ENCODE results near the gene NCOA6. TPM values are rescaled to one million over a fixed set of nuclear protein-coding genes. Genes with fewer than 3 reads are reported as not detected.

The NCOA6 gene
- total RNA-seq, 1 donor from 2014 or later = 79.5 TPM

DNA sequence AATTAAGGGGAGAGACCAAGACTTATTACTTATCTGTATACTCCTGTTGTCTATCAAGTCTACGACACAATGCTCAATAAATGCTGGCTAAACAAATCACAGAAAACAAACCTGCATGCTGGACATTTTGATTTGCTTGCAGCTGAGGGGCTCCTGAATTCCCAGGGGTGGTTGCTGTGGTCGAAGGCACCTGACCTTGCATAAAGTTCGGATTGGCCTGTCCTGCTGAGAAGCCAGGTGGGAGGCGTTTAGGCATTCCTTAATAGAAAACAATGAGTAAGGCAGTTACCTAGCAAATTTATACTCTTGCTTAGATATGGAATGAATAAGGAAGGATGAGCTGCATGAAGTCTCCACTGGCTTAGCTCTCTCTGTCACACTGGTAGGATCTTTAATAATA, 70.8 kb downstream of the NCOA6 start:
- Mint-ChIP-seq H3K4me3 (no peak overlapping the region), H3K4me1 (no peaks in the 10 kb centered on the region), H3K27ac (ENCODE audit: unreplicated experiment) (no peak overlapping the region), H3K36me3 (ENCODE audit: low read depth) (peaks cover 24% of the 10 kb centered on the region), H3K9me3 (no peaks in the 10 kb centered on the region), H3K27me3 (ENCODE audit: low read depth) (no peaks in the 10 kb centered on the region)
- TF ChIP-seq, protein P1, sequence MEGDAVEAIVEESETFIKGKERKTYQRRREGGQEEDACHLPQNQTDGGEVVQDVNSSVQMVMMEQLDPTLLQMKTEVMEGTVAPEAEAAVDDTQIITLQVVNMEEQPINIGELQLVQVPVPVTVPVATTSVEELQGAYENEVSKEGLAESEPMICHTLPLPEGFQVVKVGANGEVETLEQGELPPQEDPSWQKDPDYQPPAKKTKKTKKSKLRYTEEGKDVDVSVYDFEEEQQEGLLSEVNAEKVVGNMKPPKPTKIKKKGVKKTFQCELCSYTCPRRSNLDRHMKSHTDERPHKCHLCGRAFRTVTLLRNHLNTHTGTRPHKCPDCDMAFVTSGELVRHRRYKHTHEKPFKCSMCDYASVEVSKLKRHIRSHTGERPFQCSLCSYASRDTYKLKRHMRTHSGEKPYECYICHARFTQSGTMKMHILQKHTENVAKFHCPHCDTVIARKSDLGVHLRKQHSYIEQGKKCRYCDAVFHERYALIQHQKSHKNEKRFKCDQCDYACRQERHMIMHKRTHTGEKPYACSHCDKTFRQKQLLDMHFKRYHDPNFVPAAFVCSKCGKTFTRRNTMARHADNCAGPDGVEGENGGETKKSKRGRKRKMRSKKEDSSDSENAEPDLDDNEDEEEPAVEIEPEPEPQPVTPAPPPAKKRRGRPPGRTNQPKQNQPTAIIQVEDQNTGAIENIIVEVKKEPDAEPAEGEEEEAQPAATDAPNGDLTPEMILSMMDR (conservative IDR thresholded peaks at IDR 0.05) = no peak
- DNase-seq (ENCODE audit: low read depth, low spot score) = no peak

DNA sequence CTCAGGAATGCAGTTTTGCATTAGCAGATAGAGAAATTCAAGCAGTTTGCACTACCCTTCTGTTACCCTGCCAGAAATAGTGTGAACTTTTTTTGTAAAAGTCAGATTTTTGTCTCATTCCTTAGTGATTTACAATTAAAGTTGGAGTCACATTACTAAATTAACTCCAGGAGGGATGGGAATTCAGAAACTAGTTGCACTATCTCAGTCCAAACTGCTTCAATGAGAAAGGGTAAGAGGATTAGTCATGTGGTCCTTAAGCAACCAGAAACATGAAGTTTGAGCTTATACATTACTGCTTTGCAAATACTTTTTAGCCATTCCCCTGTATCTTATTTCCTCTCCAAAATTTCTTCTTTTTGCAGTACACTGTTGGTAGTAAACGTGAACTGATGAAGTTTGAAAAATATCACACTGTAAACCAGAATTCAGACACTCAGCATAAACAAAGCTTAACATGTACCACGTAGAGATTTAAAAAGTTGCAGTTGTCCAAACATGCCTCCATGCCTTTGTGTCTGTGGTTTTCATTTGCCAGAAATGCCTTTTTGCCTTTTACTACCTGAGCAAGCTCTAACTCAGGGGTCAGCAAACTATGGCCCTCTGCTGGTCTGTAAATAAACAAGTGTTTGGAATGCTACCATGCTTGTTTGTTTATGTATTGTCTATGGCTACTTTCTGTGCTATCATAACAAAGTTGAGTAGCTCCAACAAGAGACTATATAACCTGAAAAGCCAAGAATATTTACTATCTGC, 71.6 kb downstream of the NCOA6 start:
- Mint-ChIP-seq H3K4me1 (no peaks in the 10 kb centered on the region), H3K4me3 (no peak overlapping the region), H3K27ac (ENCODE audit: unreplicated experiment) (no peak overlapping the region), H3K36me3 (ENCODE audit: low read depth) (peaks cover 24% of the 10 kb centered on the region), H3K9me3 (no peaks in the 10 kb centered on the region), H3K27me3 (ENCODE audit: low read depth) (no peaks in the 10 kb centered on the region)
- TF ChIP-seq, protein P1 (conservative IDR thresholded peaks at IDR 0.05) = peak; percentile 29
- DNase-seq (ENCODE audit: low read depth, low spot score) = no peak

DNA sequence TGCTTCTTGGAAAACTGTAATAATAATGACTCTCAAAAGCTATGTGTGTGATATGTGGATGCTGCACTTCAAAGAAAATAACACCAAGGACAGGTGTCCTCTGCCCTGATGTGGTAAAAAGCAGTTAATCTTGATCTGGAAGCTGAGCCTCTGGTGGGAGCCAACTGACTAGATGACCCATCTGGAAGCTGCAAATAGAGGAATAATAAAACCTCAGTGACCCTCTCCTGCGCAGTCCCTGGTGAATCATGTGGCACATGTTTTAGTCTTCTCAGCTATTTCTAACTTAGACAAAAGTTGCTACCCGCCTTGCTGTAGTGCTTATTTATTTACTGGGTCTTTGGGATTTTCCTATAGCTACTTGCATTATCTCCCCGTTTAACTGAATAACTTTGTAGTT, 74.0 kb downstream of the NCOA6 start:
- Mint-ChIP-seq H3K4me3 (no peak overlapping the region), H3K4me1 (no peaks in the 10 kb centered on the region), H3K9me3 (no peaks in the 10 kb centered on the region), H3K27ac (ENCODE audit: unreplicated experiment) (no peak overlapping the region), H3K36me3 (ENCODE audit: low read depth) (peaks cover 12% of the 10 kb centered on the region), H3K27me3 (ENCODE audit: low read depth) (no peaks in the 10 kb centered on the region)
- no peak for DNase-seq (ENCODE audit: low read depth, low spot score)
- TF ChIP-seq, protein P1 (conservative IDR thresholded peaks at IDR 0.05) = no peak

DNA sequence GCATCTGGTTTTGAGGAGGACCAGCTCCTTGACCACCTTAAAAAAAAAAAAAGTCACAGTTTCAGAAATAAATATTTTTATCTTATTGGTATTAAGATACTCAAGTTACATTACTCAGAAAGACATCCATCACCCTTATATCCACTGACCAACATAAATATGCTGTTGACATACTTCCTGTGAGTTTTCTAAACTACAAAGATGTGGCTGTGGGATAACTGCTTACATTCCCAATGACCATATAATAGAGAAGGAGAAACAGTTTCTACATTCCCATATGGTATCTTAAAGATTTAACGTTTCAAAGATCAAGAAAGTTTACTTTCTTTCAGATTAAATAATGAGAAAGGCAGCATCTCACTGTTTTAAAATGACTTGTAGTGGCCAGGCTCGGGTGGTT, 75.0 kb downstream of the NCOA6 start:
- no peak for DNase-seq (ENCODE audit: low read depth, low spot score)
- H3K36me3 Mint-ChIP-seq (ENCODE audit: low read depth) = peaks cover 12% of the 10 kb centered on the region
- no peak overlapping the region for H3K4me3 Mint-ChIP-seq
- no peak overlapping the region for H3K27ac Mint-ChIP-seq (ENCODE audit: unreplicated experiment)
- H3K27me3 Mint-ChIP-seq (ENCODE audit: low read depth) = no peaks in the 10 kb centered on the region
- TF ChIP-seq, protein P1 (conservative IDR thresholded peaks at IDR 0.05) = no peak
- no peaks in the 10 kb centered on the region for H3K4me1 Mint-ChIP-seq
- no peaks in the 10 kb centered on the region for H3K9me3 Mint-ChIP-seq

DNA sequence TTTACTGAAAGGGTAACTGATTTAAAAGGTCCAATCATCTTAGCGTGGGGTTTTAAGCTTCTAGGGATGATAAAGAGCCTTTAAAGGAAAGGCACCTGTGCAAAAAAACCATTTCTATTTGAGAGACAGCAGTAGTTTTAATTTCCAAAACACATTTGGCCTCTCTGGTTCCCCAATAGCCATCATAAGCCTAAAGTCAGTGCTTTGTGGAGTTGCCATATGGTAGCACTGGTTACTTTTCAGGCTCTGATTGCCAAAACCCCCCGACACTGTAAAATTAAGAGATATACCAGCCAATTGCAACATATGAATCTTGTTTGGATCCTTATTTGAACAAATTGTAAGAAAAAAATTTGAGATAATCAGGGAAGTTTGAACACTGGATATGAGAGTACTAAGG, 76.7 kb downstream of the NCOA6 start:
- H3K27me3 Mint-ChIP-seq (ENCODE audit: low read depth) = no peaks in the 10 kb centered on the region
- DNase-seq (ENCODE audit: low read depth, low spot score) = no peak
- TF ChIP-seq, protein P1 (conservative IDR thresholded peaks at IDR 0.05) = no peak
- peaks cover 12% of the 10 kb centered on the region for H3K36me3 Mint-ChIP-seq (ENCODE audit: low read depth)
- H3K27ac Mint-ChIP-seq (ENCODE audit: unreplicated experiment) = no peak overlapping the region
- no peaks in the 10 kb centered on the region for H3K9me3 Mint-ChIP-seq
- no peak overlapping the region for H3K4me3 Mint-ChIP-seq
- no peaks in the 10 kb centered on the region for H3K4me1 Mint-ChIP-seq
